Measurements from ENCODE around the gene MEF2D.
A peak's percentile ranks its signal among the peaks of the same experiment; 100 is the strongest.

The MEF2D gene

GRCh38 chr1:156445789-156446263 is 54.7 kb downstream of the MEF2D start:
- TF ChIP-seq CTCF (IDR thresholded peaks at IDR 0.05; ENCODE audit: low read length) (peak; percentile 99), EZH2phosphoT487 (IDR thresholded peaks at IDR 0.05; ENCODE audit: low read length) (no peak), EZH2 (optimal IDR thresholded peaks at IDR 0.05; ENCODE audit: low read depth, low read length) (no peak)
- no peaks in the 10 kb centered on the region for H3K9me2 ChIP-seq (replicated peaks; ENCODE audit: insufficient read depth, low read length)
- H3K4me3 ChIP-seq (ENCODE audit: low read length) = no peak overlapping the region
- no peaks in the 10 kb centered on the region for H3F3A ChIP-seq (ENCODE audit: insufficient read depth, low read length)
- peak; percentile 69 for DNase-seq
- peak overlapping the region; percentile 46; the same call in 1 of the 2 replicates for H3K4me2 ChIP-seq (ENCODE audit: low read depth, low read length)
- H4K20me1 ChIP-seq (ENCODE audit: insufficient read depth, low read length) = no peaks in the 10 kb centered on the region
- no peak overlapping the region for H3K9ac ChIP-seq (ENCODE audit: low read length)
- H3K4me1 ChIP-seq (ENCODE audit: low read length) = no peaks in the 10 kb centered on the region
- H3K36me3 ChIP-seq (replicated peaks; ENCODE audit: insufficient read depth, low read length) = no peaks in the 10 kb centered on the region
- H3K27ac ChIP-seq (ENCODE audit: low read length) = no peak overlapping the region
- H3K9me3 ChIP-seq (replicated peaks; ENCODE audit: insufficient read depth, low read length) = no peaks in the 10 kb centered on the region
- H3K27me3 ChIP-seq (replicated peaks; ENCODE audit: insufficient read depth, low read length) = peaks cover 48% of the 10 kb centered on the region
- H3K79me2 ChIP-seq (ENCODE audit: low read length) = no peaks in the 10 kb centered on the region
- no peak overlapping the region for H2AFZ ChIP-seq (ENCODE audit: low read length)

- no peak overlapping the region for H3K27ac ChIP-seq (ENCODE audit: low read length)
- no peaks in the 10 kb centered on the region for H3K9me3 ChIP-seq (replicated peaks; ENCODE audit: insufficient read depth, low read length)
- peaks cover 61% of the 10 kb centered on the region for H3K27me3 ChIP-seq (replicated peaks; ENCODE audit: insufficient read depth, low read length)
- TF ChIP-seq CTCF (IDR thresholded peaks at IDR 0.05; ENCODE audit: low read length) = peak; percentile 80
- no peak for TF ChIP-seq EZH2 (optimal IDR thresholded peaks at IDR 0.05; ENCODE audit: low read depth, low read length)
- H3K36me3 ChIP-seq (replicated peaks; ENCODE audit: insufficient read depth, low read length) = no peaks in the 10 kb centered on the region
- no peaks in the 10 kb centered on the region for H3K4me1 ChIP-seq (ENCODE audit: low read length)
- no peaks in the 10 kb centered on the region for H3K79me2 ChIP-seq (ENCODE audit: low read length)
- no peaks in the 10 kb centered on the region for H3F3A ChIP-seq (ENCODE audit: insufficient read depth, low read length)
- no peak overlapping the region for H3K9ac ChIP-seq (ENCODE audit: low read length)
- DNase-seq = peak; percentile 48
- H4K20me1 ChIP-seq (ENCODE audit: insufficient read depth, low read length) = no peaks in the 10 kb centered on the region
- H3K4me3 ChIP-seq (ENCODE audit: low read length) = no peak overlapping the region
- no peak overlapping the region for H3K4me2 ChIP-seq (ENCODE audit: low read depth, low read length)
- H3K9me2 ChIP-seq (replicated peaks; ENCODE audit: insufficient read depth, low read length) = no peaks in the 10 kb centered on the region
- H2AFZ ChIP-seq (ENCODE audit: low read length) = no peak overlapping the region
Observed at GRCh38 chr1:156444407-156445001, 56.1 kb downstream of the MEF2D start.

- Histone ChIP-seq H3K9me2 (replicated peaks; ENCODE audit: insufficient read depth, low read length) (no peaks in the 10 kb centered on the region), H3K4me1 (ENCODE audit: low read length) (peaks cover 10% of the 10 kb centered on the region), H3K4me2 (ENCODE audit: low read depth, low read length) (no peak overlapping the region), H3K9me3 (replicated peaks; ENCODE audit: insufficient read depth, low read length) (no peaks in the 10 kb centered on the region), H3K9ac (ENCODE audit: low read length) (no peak overlapping the region), H3K36me3 (replicated peaks; ENCODE audit: insufficient read depth, low read length) (no peaks in the 10 kb centered on the region), H3K27ac (ENCODE audit: low read length) (no peak overlapping the region), H4K20me1 (ENCODE audit: insufficient read depth, low read length) (no peaks in the 10 kb centered on the region), H3K4me3 (ENCODE audit: low read length) (no peak overlapping the region), H3K27me3 (replicated peaks; ENCODE audit: insufficient read depth, low read length) (peaks cover 73% of the 10 kb centered on the region), H2AFZ (ENCODE audit: low read length) (no peak overlapping the region), H3K79me2 (ENCODE audit: low read length) (no peaks in the 10 kb centered on the region), H3F3A (ENCODE audit: insufficient read depth, low read length) (peaks cover 2% of the 10 kb centered on the region; the same call in 1 of the 2 replicates)
- TF ChIP-seq CTCF (IDR thresholded peaks at IDR 0.05; ENCODE audit: low read length) (no peak), EZH2 (optimal IDR thresholded peaks at IDR 0.05; ENCODE audit: low read depth, low read length) (no peak), EZH2phosphoT487 (IDR thresholded peaks at IDR 0.05; ENCODE audit: low read length) (no peak)
- DNase-seq = no peak
Observed at GRCh38 chr1:156443286-156443685, 57.3 kb downstream of the MEF2D start.

Data from MM.1S (cell line).